ENCODE measurements around the gene MACC1.
"Not testable (repeated sequence)": the region's sequence is repeated elsewhere in the genome, so short reads cannot be mapped to it uniquely, and the experiment has no call there.

The MACC1 gene

DNA sequence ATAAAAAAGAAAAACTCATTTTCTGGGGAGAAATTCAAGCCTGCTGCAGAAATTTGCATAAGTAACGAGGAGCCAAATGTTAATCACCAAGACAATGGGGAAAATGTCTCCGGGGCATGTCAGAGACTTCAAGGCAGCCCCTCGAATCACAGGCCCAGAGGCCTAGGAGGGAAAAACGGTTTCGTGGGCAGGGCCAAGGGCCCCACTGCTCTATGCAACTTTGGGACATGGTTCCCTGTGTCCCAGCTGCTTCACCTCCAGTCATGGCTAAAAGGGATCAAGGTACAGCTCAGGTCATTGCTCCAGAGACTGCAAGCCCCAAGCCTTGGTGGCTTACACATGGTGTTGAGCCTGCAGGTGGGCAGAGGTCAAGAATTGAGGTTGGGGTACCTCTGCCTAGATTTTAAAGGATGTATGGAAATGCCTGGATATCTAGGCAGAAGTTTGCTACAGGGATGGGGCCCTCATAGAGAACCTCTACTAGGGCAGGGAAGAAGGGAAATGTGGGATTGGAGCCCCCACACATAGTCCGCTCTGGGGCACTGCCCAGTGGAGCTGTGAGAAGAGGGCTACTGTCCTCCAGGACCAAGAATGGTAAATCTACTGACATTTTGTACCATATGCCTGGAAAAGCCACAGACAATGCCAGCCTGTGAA lies 8.4 kb downstream of the MACC1 start:
- TF ChIP-seq, protein P1, sequence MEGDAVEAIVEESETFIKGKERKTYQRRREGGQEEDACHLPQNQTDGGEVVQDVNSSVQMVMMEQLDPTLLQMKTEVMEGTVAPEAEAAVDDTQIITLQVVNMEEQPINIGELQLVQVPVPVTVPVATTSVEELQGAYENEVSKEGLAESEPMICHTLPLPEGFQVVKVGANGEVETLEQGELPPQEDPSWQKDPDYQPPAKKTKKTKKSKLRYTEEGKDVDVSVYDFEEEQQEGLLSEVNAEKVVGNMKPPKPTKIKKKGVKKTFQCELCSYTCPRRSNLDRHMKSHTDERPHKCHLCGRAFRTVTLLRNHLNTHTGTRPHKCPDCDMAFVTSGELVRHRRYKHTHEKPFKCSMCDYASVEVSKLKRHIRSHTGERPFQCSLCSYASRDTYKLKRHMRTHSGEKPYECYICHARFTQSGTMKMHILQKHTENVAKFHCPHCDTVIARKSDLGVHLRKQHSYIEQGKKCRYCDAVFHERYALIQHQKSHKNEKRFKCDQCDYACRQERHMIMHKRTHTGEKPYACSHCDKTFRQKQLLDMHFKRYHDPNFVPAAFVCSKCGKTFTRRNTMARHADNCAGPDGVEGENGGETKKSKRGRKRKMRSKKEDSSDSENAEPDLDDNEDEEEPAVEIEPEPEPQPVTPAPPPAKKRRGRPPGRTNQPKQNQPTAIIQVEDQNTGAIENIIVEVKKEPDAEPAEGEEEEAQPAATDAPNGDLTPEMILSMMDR (conservative IDR thresholded peaks at IDR 0.05; ENCODE audit: low read length) = no peak
- DNase-seq (ENCODE audit: low read depth) = no peak
- no peak overlapping the region for H3K4me3 ChIP-seq (ENCODE audit: low read length)

DNA sequence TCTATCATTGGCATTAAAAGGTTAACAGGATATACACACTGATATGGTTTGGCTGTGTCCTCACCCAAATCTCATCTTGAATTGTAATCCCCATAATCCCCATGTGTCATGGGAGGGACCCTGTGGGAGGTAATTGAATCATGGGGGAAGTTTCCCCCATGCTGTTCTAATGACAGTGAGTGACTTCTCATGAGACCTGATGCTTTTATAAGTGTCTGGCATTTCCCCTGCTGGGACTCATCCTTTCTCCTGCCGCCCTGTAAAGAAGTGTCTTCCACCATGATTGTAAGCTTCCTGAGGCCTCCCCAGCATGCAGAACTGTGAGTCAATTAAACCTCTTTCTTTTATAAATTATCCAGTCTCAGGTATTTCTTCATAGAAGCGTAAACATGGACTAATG lies 9.4 kb downstream of the MACC1 start:
- DNase-seq (ENCODE audit: low read depth); H3K4me3 ChIP-seq (ENCODE audit: low read length): not testable (repeated sequence)

- TF ChIP-seq, protein P1 (conservative IDR thresholded peaks at IDR 0.05; ENCODE audit: low read length) = no peak
- DNase-seq (ENCODE audit: low read depth) = no peak
- no peak overlapping the region for H3K4me3 ChIP-seq (ENCODE audit: low read length)
Measured at GRCh38 chr7:20206104-20206896, 10.9 kb downstream of the MACC1 start.

DNA sequence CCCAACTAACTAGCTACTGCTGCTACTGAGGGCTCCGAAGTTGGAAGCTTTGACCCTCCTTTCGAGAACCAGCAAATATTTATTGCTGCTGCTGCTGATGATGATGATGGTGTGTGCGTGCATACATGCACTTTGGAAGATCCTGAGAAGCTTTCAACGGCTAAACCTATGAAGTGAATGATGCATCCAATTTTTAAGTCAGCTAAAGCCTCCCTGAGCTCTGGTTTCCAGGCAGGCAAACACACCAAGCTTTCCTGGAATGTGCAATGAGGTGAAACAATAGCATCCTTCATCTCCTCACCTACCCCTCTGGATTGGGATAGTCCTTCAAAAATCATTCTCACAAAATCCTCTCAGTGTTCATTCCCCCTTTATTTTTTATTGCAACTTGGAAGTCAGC lies 13.9 kb downstream of the MACC1 start:
- no peak overlapping the region for H3K4me3 ChIP-seq (ENCODE audit: low read length)
- DNase-seq (ENCODE audit: low read depth) = no peak
- TF ChIP-seq, protein P1 (conservative IDR thresholded peaks at IDR 0.05; ENCODE audit: low read length) = no peak

- TF ChIP-seq, protein P1 (conservative IDR thresholded peaks at IDR 0.05; ENCODE audit: low read length) = no peak
- DNase-seq (ENCODE audit: low read depth) = no peak
Measured at GRCh38 chr7:20201380-20201779, 15.8 kb downstream of the MACC1 start.

GRCh38 chr7:20200971-20201370 lies 16.2 kb downstream of the MACC1 start:
- TF ChIP-seq, protein P1 (conservative IDR thresholded peaks at IDR 0.05; ENCODE audit: low read length) = no peak
- DNase-seq (ENCODE audit: low read depth) = no peak
- H3K4me3 ChIP-seq (ENCODE audit: low read length) = no peak overlapping the region

More at GRCh38 chr7:20201380-20201779, 15.8 kb downstream of the MACC1 start:
- no peak overlapping the region for H3K4me3 ChIP-seq (ENCODE audit: low read length)

DNA sequence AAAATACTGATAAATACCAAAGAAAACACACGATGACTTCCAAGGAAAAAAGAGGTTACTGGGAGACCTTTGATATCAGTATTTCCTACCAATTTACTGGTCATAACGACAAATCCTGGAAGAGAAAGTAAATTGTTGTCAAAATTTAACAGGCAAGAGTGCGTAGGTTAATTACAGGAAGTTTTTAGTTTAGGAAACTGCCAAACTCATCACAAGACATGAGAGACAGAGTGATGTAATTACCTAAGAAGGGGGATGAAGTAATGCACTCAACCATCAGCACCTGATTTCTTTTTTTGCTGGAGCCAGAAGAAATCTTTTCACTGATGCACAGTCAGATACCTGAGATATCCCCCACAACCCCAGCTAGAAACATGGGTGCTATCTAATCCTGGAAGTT lies 16.8 kb downstream of the MACC1 start:
- no peak overlapping the region for H3K4me3 ChIP-seq (ENCODE audit: low read length)
- DNase-seq (ENCODE audit: low read depth) = no peak
- TF ChIP-seq, protein P1 (conservative IDR thresholded peaks at IDR 0.05; ENCODE audit: low read length) = no peak
